Stimulated activated CD8-positive, alpha-beta memory T cell treated with anti-CD3 and anti-CD28 coated beads, Interleukin-12 subunit alpha, Interleukin-12 subunit beta, amount 100 ng/mL, for 1 hour (primary cell): Measurements from ENCODE around the gene DCTN3.
A peak's percentile ranks its signal among the peaks of the same experiment; 100 is the strongest.

Experiments
- DNase-seq: peaks from one replicate; pipeline ENCODE4 v3.0.0-alpha.2; 2020; ENCODE audit warnings: low read depth

Gene DCTN3

DNA sequence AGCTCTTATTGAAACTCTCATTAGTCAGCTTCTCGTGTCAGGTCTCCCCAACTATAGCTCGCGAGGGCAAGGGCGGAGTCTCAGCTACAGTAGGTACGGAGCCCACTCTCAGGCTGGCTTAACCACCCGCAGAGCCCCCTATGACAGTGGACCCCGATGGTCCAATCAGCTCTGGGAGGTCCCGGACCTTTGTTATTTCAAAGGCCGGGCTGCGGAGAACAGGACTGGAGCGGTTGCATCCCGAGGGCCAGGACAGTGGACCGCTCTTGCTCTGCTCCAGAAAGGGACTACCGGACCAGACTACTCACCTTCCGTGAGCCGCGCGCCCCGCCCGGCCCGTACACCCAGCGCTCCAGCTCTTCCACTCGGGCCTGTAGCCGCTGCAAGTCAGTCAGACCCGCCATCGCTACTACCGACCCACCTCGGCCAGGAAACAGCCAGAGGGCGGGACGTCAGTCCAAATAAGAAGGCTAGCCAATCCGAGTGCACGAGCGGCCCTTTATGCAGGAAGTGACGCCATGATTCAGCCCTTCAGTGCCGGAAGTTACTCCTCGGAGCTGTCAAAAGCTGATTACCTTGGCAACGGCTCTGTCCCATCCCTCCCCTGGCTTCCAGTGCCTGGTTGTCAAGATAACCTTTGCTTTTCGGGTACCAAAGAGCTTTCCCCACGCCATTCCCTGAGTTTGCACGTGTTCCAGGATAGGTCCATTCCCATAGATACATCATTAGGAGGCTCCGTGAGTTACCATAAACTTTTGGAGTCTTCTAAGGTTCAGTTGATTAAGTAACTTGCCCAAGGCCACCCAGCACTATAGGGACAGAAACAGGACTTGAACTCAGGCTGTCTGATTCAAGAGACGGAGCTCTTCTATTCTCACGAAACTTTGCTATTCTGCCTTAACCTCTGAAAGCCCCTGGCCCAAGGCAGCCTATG lies at the start of gene DCTN3:
Gene DCTN3, minus strand, starts transcription at position 435 of the 934 bp plus-strand sequence. Its CDS starts 31 bp downstream, at position 404.
- DNase-seq: peak; percentile 86

DNA sequence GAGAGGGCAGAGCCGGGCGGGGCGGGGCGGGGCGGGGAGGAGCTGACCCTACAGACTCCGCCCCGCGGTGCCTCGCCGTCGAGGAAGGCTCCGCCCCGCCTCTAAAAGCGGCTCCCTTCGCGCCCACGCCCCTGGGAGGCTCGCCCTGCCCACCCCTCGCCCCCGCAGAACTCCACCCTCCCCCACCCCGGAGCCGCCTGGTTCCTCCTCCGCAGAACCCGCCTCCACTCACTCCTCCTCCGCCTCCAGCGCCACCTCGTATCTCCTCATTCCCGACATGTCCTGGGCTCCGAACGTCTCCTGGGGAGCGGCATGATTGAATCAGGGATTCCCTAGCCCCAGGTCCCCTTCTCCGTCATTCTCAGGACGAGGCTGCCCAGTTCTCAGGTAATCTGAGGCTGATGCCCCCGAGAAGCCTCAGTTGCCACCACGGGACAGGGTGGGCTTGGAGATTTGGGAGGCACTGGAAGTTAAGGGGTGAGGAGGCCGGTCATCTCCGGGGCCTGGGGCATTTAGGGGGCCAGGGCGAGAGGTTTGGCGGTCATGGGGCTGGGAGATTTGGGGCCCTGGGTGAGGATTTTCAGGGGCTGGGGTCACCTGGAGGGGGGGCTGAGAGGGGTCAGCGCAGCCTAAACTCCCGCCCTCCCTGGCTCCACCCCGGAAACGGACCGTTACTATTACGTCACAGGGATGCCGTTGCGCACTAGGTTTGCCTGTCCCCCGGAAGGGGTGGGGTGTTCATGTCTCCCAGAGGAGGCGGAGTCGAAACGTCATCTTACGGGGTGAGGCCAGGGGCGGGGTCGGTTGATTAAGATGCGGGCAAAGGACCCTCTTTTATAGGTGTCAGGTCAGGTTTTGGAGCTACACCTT lies 45.3 kb upstream of the DCTN3 start:
- DNase-seq: peak; percentile 86

DNA sequence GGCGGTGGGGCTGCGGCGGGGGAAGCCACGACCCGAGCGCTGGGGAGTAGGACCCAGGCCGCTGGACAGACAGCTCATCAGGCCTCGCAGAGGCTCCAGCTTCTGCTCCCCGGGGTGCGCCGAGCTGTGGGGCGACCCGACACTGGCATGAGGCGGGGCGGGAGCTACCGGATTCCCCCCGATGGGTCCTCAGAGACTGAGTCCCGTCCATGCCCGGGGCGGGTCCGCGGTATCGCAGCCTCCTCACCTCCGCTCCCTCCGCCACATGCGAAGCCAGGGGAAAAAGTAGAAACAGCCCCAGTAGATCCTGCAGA lies 44.7 kb upstream of the DCTN3 start:
- DNase-seq: no peak

DNA sequence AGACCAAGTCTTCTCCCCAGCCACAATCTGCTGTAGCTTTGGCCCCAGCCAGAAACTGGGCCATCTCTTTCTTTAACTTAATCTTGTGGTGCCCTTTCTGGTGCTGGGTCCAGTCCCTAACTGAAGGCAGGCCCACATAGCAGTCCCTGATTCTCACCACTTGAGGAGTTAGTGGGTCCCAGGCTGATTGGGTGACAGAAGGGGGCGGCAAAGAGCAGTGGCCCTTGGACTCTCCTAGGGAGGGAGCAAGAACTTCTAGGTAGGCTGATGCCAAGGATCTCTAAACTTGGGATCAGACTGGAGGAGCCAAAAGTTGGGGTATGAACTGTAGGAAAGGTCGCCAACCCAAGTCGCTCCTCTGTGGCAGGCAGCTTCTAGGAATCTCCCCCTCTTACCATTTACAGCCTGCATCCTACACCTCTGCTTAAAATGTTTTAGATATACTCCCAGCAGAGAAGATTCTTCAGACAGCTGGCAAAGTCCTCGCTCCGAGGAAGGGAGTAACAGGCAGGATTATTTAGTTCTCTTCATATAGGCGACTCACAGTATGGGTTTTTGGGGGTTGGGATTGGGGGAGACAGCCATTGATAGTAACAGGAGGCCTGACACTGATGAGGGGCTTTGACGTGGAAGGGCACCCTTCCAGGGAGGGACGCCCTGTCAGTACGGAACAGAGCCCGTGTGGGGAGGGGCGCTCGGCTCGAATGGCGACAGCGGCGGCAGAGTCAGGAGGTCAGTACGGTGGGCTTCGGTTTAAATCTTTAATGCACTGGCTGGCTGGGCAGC lies 44.2 kb upstream of the DCTN3 start:
- peak; percentile 56 for DNase-seq

DNA sequence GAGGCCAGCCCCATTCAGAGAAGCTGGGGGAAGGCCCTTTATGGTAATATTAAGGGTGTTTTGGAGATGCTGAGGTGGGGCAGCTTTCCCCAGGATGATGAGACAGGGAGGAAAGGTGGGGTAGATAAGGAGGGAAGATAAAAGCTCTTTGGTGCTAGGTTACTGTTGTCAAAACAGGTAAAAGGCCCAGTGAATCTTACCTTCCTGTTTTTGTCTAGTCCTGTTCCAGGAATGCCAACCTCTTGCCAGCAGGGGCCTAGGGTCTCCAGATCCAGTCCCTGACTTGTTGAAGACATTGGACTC lies 43.0 kb upstream of the DCTN3 start:
- DNase-seq: no peak

DNA sequence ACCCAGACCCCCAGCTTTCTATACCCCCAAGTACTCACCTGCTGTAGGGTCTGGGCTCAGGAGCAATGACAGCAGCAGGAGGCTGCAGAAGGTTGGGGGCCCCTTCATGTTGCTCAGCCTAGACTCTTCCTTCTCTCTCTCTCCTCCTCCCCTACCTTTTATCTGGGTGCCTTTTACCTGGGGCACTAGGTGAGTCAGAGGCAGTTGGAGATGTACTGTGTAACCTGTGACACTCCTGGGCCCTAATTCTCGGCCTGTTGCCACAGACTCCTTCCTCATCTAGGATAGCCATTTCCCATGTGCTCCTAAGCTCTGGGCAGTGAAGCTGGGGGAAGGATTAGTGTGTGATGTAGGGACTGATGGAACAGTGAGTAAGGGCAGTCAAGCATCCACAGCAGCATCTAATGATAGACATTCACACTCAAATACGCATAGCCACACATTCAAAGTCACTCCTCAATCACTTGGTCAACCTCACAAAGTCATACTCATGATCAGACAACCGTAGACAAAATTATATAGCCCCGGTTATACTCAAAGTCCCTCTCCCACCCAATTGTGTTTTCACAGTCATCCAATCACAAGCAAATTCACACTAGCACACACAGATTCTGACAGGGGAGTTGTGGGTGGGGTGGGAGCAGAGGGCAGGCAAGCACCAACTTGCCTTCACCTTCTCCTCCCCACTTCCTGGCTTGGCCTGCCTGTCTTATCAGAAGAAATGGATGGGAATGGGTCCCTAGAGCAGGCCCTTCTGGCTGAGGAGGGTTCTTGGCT lies 42.4 kb upstream of the DCTN3 start, which contains the start of gene CCL27:
Gene CCL27, minus strand, starts transcription at position 132 of the 777 bp plus-strand sequence. Its CDS starts 24 bp downstream, at position 108.
- no peak for DNase-seq

DNA sequence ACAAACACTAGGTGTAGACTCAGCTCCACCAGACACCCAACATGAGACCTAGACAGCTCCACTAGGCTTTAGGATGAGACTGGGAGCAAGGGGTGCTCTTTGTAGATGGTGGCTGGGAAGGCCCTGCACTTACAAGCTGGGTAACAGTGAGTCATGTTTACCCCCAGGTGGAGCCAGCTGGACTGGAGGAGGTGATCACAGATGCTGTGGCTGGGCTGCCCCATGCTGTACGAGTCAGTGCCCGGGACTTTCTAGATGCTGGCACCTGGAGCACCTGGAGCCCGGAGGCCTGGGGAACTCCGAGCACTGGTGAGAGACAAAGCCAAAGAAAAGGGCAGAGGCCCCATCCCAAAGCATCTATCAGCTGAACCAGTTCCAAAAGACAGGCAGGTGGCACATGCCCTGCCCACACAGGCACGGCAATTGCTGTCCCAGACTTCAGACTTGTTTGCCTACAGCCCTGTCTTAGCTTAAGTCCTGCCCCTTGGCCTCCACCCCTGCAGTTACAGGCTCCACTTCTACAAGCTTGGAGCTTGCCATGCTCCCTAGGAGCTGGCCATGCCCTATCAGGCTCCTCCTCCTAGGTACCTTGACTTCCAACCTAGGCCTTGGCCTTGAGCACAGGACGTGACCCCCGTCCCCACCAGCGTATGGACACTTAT lies 39.4 kb upstream of the DCTN3 start:
- no peak for DNase-seq

DNA sequence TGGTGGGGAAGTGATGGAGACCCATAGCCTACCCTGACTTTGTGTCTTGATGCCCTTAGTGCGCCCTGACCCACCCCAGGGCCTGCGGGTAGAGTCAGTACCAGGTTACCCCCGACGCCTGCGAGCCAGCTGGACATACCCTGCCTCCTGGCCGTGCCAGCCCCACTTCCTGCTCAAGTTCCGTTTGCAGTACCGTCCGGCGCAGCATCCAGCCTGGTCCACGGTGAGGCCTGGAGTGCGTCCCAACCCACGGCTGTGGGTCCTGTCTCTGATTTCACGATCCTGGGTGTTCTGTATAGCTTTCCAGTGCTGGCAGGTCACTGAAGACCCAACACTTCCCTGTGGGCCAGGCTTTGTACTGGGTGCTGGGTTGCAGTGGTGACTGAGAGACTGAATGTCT lies 38.2 kb upstream of the DCTN3 start:
- DNase-seq: no peak

DNA sequence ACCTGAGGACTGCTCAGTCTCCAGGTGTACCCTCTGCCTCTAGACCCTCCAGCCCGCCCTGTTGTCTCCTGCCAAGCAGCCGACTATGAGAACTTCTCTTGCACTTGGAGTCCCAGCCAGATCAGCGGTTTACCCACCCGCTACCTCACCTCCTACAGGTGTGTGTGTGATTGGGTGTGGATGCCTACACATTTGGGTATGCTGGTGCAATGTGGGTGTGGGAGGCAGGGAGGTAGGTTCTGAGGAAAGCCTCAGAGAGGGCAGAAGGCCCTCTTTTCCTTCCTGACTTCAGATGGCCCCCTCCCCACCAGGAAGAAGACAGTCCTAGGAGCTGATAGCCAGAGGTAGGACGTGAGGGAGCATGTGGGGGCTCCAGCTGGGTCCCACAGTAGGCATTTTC lies 36.7 kb upstream of the DCTN3 start:
- no peak for DNase-seq

DNA sequence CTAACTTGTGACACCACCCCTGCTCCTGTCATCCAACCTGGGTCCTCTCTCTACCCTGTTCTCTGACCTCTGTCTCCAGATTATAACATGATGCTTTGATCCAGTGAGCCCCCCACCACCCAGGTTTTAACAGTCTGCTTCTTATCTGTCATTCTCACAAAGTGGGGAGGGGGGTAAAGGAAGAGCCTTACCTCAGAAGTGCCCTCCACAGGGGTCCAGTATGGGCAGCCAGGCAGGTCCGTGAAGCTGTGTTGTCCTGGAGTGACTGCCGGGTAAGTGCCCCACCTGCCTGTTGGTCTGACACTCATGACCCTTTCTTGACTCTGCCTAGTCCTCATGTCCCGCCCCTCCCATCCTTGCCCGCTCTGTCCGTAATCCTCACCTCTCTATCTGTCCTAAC lies 35.1 kb upstream of the DCTN3 start:
- DNase-seq: no peak

DNA sequence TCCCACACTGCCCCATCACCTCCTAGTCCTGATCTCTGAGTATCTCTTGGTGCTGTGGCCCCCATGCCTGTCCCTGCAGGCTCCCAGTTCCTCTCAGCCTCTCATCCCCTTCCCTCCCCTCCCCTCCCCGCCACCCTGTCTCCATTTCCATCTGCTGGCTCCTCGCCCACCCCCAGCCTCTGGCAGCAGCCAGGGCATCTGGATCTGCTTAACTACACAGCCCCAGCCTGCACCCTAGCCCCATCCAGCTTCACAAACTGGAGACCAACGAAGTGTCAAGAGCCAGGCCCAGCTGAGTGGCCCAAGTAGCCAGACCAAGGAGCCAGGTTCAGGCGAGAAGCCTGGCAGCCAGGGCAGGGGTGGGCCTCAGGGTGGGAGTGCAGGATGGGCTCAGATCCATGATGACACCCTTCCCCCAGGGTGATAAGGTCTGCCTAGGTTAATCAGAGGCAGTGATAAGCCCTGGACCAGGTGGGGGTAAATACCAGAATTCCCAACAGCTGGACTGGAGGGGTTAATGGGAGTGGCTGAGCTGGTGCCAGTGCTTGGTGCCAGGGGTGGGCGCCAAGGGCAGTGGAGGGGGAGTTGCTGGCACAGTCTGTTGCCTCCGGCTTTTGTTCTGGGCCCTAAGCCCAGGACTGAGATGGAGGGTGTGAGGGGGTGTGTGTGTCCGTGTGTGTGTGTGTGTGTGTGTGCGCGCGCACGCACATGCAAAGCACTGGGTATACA lies 34.2 kb upstream of the DCTN3 start:
- DNase-seq: no peak

DNA sequence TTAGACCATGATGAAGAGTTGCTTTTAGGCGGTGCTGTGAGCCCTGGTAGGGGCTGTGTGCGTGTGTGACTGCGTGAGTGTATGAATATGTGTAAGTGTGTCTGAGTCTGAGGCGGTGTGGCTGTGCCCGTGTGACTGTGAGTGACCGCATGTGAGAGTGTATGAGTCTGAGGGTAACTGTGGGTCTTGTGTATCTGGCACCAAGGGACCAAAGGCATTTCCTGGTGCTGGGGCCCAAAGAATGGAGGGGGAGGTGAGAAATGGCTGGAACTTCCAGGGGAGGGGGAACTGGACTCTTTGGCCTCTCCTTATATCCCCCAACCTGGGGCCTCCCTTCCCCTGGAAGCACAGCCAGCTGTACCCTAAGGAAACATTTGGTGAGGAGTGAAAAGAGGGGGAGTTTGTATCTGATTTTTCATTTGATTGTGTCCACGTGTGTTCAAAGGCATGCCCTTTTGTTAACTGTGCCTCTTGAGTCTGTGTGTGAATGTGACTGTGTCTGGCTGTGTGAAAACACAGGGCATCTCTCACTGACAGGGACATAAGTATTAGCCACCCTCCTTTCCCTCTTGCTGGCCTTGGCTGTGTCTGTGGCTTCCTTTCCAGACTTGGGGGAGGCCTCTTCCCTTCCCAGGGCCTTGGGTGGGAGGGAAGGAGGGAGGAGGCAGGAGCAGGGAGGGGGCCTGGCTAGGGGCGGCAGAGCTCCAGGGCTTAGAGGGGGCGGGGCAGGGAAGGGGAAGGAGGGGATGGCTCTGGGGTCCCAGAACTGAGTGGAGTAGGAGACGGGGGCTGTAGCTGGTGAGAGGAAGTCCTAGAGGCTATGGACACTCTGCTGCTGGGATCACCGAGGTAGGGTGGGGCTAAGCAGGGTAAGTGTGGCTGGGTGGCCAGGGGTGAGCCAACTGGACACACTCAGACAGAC lies 33.1 kb upstream of the DCTN3 start:
- no peak for DNase-seq

DNA sequence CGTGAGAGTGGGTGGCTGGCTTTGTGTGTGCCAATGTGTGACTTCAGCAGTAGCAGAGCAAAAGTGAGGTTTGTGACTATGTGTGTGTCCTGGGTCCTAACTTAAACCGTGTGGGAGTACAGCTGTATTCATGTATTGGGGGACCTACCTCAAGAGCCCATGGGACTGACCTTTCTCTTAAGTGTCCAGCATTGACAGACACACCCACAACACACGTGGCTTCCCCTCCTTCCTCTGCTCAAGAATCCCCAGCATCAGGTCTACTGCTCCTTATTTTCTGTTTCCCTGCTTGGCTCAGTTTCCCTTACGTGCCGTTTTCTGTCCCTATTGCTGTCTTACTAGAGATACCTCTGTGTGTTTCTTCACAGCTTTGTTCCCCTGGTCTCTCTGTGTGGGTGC lies 32.3 kb upstream of the DCTN3 start:
- DNase-seq: no peak

DNA sequence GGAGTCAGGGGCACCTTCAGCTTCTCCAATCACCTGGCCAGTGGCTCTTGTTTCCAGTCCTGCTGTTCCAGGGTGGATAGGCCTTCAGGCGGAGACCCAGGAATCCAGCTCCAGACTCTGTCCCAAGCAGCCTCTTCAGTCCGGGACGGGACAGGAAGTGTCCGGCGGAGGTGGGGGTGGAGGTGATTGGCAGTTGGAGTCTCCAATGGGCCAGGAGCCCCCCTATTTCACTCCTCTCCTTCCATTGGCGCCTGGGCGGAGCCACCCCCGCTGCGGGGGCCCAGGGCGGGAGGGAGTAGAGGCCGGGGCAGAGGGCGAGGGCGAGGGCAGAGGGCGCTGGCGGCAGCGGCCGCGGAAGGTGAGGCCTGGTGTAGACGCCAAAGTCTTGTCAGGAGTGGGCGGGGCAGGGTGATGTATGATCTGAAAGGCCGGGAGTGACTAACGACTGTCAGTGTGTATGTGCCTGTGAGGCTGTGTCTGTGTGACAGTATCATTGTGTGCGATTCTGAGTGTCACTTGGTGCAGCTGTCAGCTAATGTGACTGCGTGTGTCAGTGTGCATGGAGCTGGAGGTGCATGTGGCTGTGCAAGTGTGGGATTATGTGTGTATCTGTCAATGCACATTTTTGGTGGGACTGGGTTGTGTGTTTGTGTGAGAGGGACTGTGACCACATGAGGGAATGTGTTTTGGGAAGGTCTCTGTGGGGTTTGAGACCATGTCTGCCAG lies 31.7 kb upstream of the DCTN3 start, which contains the start of gene IL11RA:
Gene IL11RA, plus strand, starts transcription at position 310 of the 726 bp plus-strand sequence. CDS start 3,033 bp downstream, outside the sequence.
- no peak for DNase-seq

DNA sequence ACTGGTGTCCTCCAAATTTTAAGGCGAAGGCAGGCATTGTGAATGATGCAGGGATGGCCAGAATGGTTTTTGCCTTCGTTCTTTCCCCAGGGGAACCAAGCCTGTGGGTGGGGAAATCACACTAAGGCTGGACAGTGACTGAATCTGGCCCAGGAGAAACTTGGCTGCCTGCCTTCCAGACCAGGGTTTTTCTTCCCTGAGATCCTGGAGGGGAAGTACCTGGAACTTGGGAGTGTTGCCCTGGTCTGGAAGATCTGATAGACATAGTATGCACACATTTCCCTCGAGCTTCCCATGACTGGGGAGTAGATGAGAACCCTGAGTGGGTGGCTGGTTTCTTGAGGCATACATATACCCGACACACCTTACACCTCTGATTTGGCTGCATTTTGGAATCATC lies 31.0 kb upstream of the DCTN3 start:
- DNase-seq: no peak

DNA sequence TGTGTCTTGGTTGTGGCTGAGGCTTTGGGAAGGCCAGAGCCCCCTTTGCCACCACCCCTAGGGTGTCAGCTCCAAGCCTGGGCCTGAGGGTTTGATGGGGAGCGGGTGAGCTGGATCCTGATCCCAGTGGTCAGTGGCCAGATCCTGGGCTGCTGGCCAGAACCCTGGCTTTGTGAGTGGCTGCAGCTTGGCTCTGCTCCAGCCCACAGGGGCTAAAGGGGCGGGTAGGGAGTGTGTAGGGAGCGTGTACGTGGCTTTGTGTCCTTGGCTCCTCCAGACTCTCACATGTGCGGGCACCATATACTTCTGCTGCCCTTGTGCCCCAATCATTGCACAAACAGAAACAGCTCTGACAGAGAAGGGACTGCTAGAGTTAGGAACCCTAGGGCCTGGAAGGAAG lies 30.5 kb upstream of the DCTN3 start:
- DNase-seq: no peak

DNA sequence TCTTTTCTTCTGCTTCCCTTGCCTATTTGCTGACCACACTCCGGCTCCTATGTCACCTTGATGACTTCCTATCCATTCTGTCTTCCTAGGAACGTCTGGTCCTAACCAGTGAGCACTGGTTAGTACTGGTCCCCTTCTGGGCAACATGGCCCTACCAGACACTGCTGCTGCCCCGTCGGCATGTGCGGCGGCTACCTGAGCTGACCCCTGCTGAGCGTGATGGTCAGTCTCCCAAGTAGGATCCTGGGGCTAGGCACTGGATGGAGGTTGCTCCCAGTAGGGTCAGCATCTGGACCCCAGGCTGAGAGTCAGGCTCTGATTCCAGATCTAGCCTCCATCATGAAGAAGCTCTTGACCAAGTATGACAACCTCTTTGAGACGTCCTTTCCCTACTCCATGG lies 28.4 kb upstream of the DCTN3 start:
- no peak for DNase-seq

DNA sequence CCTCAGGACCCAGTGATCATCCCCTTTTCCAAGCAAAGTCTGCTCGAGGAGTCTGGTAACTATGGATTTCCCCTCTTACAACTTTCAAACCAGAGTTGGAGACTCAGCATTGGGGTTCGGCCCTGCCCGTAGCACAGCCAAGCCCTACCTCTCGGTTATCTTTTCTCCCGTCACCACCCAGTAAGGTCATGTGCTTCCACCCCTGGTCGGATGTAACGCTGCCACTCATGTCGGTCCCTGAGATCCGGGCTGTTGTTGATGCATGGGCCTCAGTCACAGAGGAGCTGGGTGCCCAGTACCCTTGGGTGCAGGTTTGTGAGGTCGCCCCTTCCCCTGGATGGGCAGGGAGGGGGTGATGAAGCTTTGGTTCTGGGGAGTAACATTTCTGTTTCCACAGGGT lies 27.4 kb upstream of the DCTN3 start:
- no peak for DNase-seq

DNA sequence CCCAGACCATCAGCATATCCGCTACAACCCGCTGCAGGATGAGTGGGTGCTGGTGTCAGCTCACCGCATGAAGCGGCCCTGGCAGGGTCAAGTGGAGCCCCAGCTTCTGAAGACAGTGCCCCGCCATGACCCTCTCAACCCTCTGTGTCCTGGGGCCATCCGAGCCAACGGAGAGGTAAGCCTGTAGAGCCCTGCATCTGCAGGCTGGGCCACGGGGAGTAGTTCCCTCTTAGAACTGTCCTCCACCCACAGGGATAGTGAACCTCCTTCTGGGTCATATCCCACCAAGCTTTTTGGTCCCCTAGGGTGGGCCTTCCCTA lies 26.7 kb upstream of the DCTN3 start:
- no peak for DNase-seq
